GM12891 (cell line): ENCODE measurements around the gene NUBP2.

Experiments used
- PAX5 ChIP-seq: IDR thresholded peaks from 2 replicates; pipeline ENCODE4 v1.6.1; 2011; ENCODE audit warnings: low read length, moderate library complexity, mild to moderate bottlenecking; ENCODE audit not compliant: insufficient read depth, severe bottlenecking
- POLR2A ChIP-seq: IDR thresholded peaks from 2 replicates; pipeline ENCODE4 v1.6.1; 2011; ENCODE audit warnings: low read depth, low read length, control low read depth
- POLR2AphosphoS5 ChIP-seq: IDR thresholded peaks from 2 replicates; pipeline ENCODE4 v1.6.1; 2011; ENCODE audit warnings: low read depth, low read length, control low read depth
- TAF1 ChIP-seq: IDR thresholded peaks from 2 replicates; pipeline ENCODE4 v1.6.1; 2011; ENCODE audit warnings: low read depth, low read length, control low read depth

GRCh38 chr16:1791943-1792812, 9.4 kb downstream of the NUBP2 start:
- no peak for TF ChIP-seq TAF1
- TF ChIP-seq POLR2A = no peak
- TF ChIP-seq POLR2AphosphoS5 = no peak
- no peak for TF ChIP-seq PAX5
